Measurements from ENCODE around the gene NBR1.

NBR1 gene

GRCh38 chr17:43212641-43213490, 41.9 kb downstream of the NBR1 start:
- Histone ChIP-seq H2AFZ (ENCODE audit: low read length) (no peak overlapping the region), H3F3A (ENCODE audit: insufficient read depth, low read length) (no peaks in the 10 kb centered on the region), H3K9ac (ENCODE audit: low read length) (peak overlapping the region; percentile 61; the same call in 1 of the 2 replicates), H3K27ac (ENCODE audit: low read depth, low read length, poor library complexity, severe bottlenecking) (peak overlapping the region; percentile 37), H3K79me2 (ENCODE audit: insufficient read depth, low read length) (no peaks in the 10 kb centered on the region), H3K27me3 (ENCODE audit: insufficient read depth, low read length) (no peaks in the 10 kb centered on the region), H3K9me3 (ENCODE audit: low read length) (no peaks in the 10 kb centered on the region), H3K4me1 (ENCODE audit: insufficient read depth, low read length, severe bottlenecking) (peaks cover 26% of the 10 kb centered on the region), H3K4me3 (ENCODE audit: low read depth, low read length, poor library complexity, severe bottlenecking) (peak overlapping the region; percentile 66), H3K4me2 (ENCODE audit: low read length) (peak overlapping the region; percentile 82), H4K20me1 (ENCODE audit: insufficient read depth, low read length) (no peaks in the 10 kb centered on the region), H3K36me3 (ENCODE audit: insufficient read depth, low read length) (peaks cover 13% of the 10 kb centered on the region; the same call in 1 of the 2 replicates), H3K9me2 (ENCODE audit: low read depth, low read length) (no peaks in the 10 kb centered on the region)
- TF ChIP-seq, protein P1, sequence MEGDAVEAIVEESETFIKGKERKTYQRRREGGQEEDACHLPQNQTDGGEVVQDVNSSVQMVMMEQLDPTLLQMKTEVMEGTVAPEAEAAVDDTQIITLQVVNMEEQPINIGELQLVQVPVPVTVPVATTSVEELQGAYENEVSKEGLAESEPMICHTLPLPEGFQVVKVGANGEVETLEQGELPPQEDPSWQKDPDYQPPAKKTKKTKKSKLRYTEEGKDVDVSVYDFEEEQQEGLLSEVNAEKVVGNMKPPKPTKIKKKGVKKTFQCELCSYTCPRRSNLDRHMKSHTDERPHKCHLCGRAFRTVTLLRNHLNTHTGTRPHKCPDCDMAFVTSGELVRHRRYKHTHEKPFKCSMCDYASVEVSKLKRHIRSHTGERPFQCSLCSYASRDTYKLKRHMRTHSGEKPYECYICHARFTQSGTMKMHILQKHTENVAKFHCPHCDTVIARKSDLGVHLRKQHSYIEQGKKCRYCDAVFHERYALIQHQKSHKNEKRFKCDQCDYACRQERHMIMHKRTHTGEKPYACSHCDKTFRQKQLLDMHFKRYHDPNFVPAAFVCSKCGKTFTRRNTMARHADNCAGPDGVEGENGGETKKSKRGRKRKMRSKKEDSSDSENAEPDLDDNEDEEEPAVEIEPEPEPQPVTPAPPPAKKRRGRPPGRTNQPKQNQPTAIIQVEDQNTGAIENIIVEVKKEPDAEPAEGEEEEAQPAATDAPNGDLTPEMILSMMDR (IDR thresholded peaks at IDR 0.05; ENCODE audit: low read length), result no peak
- no peak for TF ChIP-seq EZH2 (IDR thresholded peaks at IDR 0.05; ENCODE audit: borderline replicate concordance, low read length)

- H3K4me1 ChIP-seq (ENCODE audit: insufficient read depth, low read length, severe bottlenecking), result peaks cover 26% of the 10 kb centered on the region
Observed at GRCh38 chr17:43213545-43213944, 42.5 kb downstream of the NBR1 start.

GRCh38 chr17:43215341-43215740, 44.3 kb downstream of the NBR1 start:
- Histone ChIP-seq H2AFZ (ENCODE audit: low read length) (no peak overlapping the region), H3K27ac (ENCODE audit: low read depth, low read length, poor library complexity, severe bottlenecking) (no peak overlapping the region), H3K9me3 (ENCODE audit: low read length) (no peaks in the 10 kb centered on the region), H3K9me2 (ENCODE audit: low read depth, low read length) (no peaks in the 10 kb centered on the region), H4K20me1 (ENCODE audit: insufficient read depth, low read length) (no peaks in the 10 kb centered on the region), H3K4me1 (ENCODE audit: insufficient read depth, low read length, severe bottlenecking) (peaks cover 24% of the 10 kb centered on the region), H3K27me3 (ENCODE audit: insufficient read depth, low read length) (no peaks in the 10 kb centered on the region), H3F3A (ENCODE audit: insufficient read depth, low read length) (no peaks in the 10 kb centered on the region), H3K36me3 (ENCODE audit: insufficient read depth, low read length) (peaks cover under 1% of the 10 kb centered on the region; the same call in 1 of the 2 replicates), H3K4me2 (ENCODE audit: low read length) (no peak overlapping the region), H3K9ac (ENCODE audit: low read length) (no peak overlapping the region), H3K4me3 (ENCODE audit: low read depth, low read length, poor library complexity, severe bottlenecking) (no peak overlapping the region), H3K79me2 (ENCODE audit: insufficient read depth, low read length) (no peaks in the 10 kb centered on the region)
- TF ChIP-seq, protein P1 (IDR thresholded peaks at IDR 0.05; ENCODE audit: low read length), result no peak
- no peak for TF ChIP-seq EZH2 (IDR thresholded peaks at IDR 0.05; ENCODE audit: borderline replicate concordance, low read length)

More at GRCh38 chr17:43213545-43213944, 42.5 kb downstream of the NBR1 start:
- no peak overlapping the region for H3K9ac ChIP-seq (ENCODE audit: low read length)
- H2AFZ ChIP-seq (ENCODE audit: low read length), result no peak overlapping the region
- no peak overlapping the region for H3K4me3 ChIP-seq (ENCODE audit: low read depth, low read length, poor library complexity, severe bottlenecking)
- peaks cover 6% of the 10 kb centered on the region; the same call in 1 of the 2 replicates for H3K36me3 ChIP-seq (ENCODE audit: insufficient read depth, low read length)
- H3K9me2 ChIP-seq (ENCODE audit: low read depth, low read length), result no peaks in the 10 kb centered on the region
- no peak overlapping the region for H3K27ac ChIP-seq (ENCODE audit: low read depth, low read length, poor library complexity, severe bottlenecking)
- no peaks in the 10 kb centered on the region for H3K27me3 ChIP-seq (ENCODE audit: insufficient read depth, low read length)
- no peaks in the 10 kb centered on the region for H3K79me2 ChIP-seq (ENCODE audit: insufficient read depth, low read length)
- no peak for TF ChIP-seq EZH2 (IDR thresholded peaks at IDR 0.05; ENCODE audit: borderline replicate concordance, low read length)
- TF ChIP-seq, protein P1 (IDR thresholded peaks at IDR 0.05; ENCODE audit: low read length), result no peak
- H4K20me1 ChIP-seq (ENCODE audit: insufficient read depth, low read length), result no peaks in the 10 kb centered on the region
- no peaks in the 10 kb centered on the region for H3F3A ChIP-seq (ENCODE audit: insufficient read depth, low read length)
- no peak overlapping the region for H3K4me2 ChIP-seq (ENCODE audit: low read length)
- no peaks in the 10 kb centered on the region for H3K9me3 ChIP-seq (ENCODE audit: low read length)

All from OCI-LY1 (cell line).